ENCODE measurements around the gene FBXL17.

FBXL17 gene

GRCh38 chr5:107858324-107858723, 523.6 kb downstream of the FBXL17 start:
- no peak for DNase-seq

DNA sequence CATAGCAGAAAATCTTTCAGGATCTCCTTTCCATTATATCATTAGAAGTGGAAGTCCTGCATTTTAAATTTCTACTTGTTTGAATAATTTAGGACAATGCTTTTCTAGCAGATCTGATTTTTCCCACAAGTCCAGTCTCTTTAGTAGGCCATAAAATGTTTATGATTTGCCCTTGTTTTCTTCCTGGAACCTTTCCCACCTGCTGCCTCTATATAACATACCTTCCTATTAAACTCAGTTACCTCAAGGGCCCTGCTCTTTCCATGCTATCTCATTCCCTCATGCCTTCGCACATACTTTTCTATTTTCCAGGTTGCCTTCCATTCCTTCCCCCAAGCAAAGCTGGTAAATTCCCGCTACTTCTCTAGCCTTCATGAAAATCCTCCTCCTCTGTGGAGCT, 524.1 kb downstream of the FBXL17 start:
- no peak for DNase-seq

- no peak for DNase-seq
Observed at GRCh38 chr5:107855171-107855570, 526.7 kb downstream of the FBXL17 start.

- DNase-seq: no peak
Observed at GRCh38 chr5:107853696-107854095, 528.2 kb downstream of the FBXL17 start.

GRCh38 chr5:107853031-107853430, 528.9 kb downstream of the FBXL17 start:
- no peak for DNase-seq

DNA sequence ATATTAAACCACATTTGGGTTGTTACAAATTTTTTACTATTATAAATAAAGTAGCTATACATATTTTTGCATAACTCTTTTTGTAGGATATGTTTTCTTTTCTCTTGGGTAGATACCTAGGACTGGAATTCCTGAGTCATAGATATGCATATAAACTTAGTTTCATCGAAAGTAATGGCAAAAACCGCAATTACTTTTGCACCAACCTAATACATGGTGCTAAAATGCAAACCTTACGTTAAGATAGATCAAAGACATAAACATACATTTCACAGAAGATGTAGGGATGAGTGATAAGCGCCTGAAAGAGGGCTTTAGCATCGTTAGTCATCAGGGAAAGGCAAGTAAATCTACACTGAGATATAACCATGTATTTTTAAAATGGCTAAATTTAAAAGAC, 532.8 kb downstream of the FBXL17 start:
- DNase-seq: no peak

GRCh38 chr5:107840592-107840991, 541.3 kb downstream of the FBXL17 start:
- DNase-seq: no peak

GRCh38 chr5:107840161-107840560, 541.7 kb downstream of the FBXL17 start:
- DNase-seq: no peak

DNA sequence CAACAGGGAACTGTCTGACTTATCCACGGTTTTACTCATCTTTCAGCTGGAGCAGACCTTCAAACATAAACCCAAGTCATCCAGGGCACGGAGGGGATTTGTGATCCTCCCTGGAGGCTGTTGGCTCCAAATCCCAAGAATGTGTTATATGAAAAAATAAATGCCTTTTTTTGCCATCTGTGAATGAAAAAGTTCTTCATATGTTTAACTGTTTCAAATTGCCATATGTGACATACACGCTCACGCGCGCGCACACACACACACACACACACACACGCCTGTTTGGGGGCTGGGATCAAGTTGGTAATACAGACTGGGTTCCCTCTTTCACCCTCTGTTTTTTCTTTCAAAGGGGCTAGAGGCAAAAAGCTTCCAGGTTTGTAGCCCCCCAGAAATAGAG, 546.8 kb downstream of the FBXL17 start:
- DNase-seq: no peak

- no peak for DNase-seq
Observed at GRCh38 chr5:107832746-107833145, 549.2 kb downstream of the FBXL17 start.

GRCh38 chr5:107831612-107832395, 550.1 kb downstream of the FBXL17 start:
- no peak for DNase-seq

DNA sequence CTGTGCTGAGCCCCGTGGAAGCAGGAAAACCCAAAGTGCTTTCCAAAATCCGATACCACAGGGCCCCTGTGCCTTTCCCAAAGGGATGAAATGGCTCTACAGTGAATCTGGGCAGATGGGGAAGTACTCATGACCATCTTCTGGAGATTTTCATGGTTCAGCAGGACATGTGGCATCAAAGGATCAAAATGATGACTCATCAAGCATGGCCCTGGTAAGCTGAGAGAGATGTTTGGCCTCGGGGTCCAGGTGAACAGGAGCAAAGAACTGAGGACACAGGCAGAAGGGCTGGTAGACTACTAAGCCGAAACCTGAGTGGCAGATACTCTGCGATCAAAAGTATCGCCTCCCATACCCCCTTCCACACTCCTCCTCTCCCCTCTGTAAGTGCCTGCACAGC, 551.1 kb downstream of the FBXL17 start:
- DNase-seq: no peak

DNA sequence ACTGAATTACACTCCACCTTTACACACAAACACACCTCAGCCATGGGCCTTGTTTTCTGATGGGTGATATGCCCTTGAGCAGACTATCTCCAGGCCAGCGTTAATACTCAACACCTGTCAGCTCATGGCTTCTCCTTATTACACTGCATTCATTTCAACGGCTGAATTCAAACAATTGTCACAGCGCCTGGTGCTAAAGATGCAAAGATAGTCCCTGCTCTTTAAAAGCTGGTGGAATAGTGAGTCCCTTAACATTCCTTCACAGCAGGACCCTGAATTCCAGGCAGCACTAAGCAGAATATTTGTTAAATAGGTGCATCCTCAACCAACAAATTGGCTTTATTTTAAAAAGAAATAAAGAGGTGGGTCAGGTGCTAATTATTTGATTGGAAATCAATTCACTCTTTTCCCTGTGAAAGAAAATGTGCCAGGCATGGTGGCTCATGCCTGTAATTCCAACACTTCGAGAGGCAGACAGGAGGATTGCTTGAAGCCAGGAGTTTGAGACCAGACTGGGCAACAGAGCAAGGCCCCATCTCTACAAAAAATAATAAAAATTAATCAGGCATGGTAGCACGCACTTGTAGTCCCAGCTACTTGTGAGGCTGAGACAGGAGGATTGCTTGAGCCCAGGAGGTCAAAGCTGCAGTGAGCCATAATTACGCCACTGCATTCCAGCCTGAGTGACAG, 555.4 kb downstream of the FBXL17 start:
- DNase-seq: no peak

DNA sequence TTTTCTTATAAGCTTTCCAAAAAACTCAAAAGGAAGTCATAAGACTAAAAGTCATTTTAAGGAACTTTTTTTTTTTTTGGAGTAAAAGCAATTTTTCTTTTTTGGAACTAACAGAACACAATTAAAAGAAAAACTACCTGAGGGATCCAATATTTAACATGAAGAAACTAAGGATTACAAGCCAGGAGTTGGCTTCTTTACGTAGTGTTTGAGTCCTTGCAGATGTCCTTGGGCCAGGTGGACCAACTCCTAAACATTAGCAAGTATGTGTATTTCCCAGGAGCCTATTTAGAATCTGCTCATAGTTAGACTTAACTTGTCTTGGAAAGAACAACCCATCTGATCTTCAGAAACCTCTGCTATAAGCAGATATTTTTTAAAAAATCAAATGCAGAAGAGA, 557.1 kb downstream of the FBXL17 start:
- DNase-seq: no peak

DNA sequence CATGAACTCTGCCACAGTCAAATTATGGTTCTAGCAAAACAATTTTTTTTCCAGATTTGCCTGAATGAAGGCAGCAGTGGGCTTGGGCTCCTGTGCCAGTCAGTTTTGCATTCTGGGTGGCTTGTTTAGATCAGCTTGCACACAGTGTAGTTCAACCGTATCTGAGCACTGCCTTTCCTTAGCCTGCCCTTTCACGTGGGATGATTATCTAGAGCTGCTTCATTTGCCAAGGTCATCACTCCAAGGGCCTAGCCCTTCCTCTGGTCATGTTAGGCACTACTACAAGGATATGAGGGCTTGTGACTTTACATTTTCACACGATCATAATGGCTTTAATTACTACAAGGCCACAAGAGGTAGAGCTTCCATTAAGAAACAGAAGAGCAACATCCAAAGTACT, 560.6 kb downstream of the FBXL17 start:
- no peak for DNase-seq

DNA sequence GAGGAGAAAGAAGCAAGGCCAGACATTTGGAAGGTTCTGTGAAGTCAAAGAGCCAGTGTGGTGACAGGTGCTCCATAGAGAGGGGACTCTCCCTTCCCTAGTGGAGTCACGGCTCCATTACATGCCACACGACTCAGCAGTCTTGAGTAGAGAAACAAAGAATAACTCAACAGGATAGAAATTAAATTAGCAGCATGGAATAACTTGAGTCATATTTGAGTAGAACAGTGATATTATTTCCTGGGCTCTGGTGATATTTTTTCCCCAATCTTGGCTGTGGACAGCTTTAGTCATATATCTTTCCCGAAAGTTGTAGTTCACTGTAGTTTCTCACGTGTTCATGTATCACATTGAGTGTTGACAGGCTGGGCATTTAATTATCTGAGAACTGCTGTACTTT, 561.5 kb downstream of the FBXL17 start:
- DNase-seq: no peak

DNA sequence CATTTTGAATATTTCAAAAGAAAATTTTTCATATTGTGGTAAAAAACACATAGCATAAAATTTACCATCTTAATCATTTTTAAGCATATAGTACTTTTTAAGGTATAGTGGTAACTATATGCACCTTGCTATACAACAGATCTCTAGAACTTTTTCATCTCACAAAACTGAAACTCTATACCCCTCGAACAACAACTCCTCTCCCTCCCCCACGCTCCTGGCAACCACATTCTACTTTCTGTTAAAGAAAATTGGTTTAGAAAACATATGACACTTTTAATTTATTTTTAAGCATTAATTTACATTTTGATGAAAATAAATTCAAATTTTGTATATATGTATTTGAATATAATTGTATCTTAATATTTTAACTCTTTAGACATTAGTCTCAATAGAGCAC, 563.9 kb downstream of the FBXL17 start:
- no peak for DNase-seq

DNA sequence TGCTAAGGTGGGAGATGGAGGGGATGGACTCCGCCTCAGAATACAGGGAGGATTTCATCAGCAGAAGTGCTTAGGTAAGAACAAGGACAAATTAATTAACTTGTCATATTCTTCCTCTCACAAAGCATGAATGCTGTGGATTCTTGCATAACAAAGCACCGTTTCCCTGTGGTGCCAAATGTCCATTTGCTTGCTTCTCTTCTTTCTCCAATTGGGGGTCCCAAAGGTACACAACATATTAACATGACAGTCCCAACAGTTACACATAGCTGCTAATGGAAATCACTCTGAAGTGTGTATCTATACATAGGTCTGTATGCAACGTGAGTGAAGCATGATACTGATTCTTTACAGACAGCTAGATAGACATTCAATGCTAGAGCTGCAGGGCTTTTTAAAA, 564.5 kb downstream of the FBXL17 start:
- no peak for DNase-seq

DNA sequence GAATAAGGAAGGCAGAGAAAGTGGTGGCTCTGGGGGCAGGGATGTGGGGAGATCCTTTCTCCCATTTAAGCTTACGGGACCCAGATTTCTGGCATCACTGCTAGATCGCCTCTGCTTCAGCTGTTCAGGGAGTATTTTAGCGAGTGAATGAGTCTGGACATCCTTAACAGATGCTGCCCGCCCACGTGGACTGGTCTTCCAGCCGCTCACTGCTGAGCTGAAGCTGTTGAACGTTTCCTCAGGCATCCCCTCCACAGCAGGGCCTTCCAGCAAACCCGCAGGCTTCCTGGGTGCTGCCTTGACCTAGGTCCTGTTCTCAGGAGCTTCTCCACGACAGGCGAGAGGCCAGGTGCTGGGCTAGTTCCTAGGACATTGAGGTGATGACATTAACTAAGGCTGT, 566.8 kb downstream of the FBXL17 start:
- DNase-seq: no peak

- no peak for DNase-seq
Observed at GRCh38 chr5:107814183-107814827, 567.6 kb downstream of the FBXL17 start.

- DNase-seq: no peak
Observed at GRCh38 chr5:107813559-107813958, 568.3 kb downstream of the FBXL17 start.

GRCh38 chr5:107812570-107813141, 569.2 kb downstream of the FBXL17 start:
- no peak for DNase-seq

Measured in right kidney (tissue), 1 donor.